ENCODE results near the gene RRP8. TPM values are rescaled to one million over a fixed set of nuclear protein-coding genes. Genes with fewer than 3 reads are reported as not detected.

RRP8 gene
- total and polyA plus RNA-seq, 2 of the 8 experiments (the other 6 are each of a cell fraction or from before 2014, with no cell fraction given) = 4.2 to 14.9 TPM

GRCh38 chr11:6566704-6567370 is 36.6 kb downstream of the RRP8 start (continued):
- no peak for TF ChIP-seq HDAC2 (IDR thresholded peaks at IDR 0.05; ENCODE audit: borderline replicate concordance in 1 of 2, low read depth in 2 of 2, low read length in 2 of 2)
- no peak for TF ChIP-seq GTF2F1 (IDR thresholded peaks at IDR 0.05; ENCODE audit: borderline replicate concordance, low read depth, low read length)
- no peak for TF ChIP-seq SP2 (IDR thresholded peaks at IDR 0.05; ENCODE audit: low read length)
